ENCODE data around the gene PIKFYVE.

Gene PIKFYVE

GRCh38 chr2:208319391-208319790, 53.3 kb downstream of the PIKFYVE start:
- H3K27ac ChIP-seq (replicated peaks): no peak overlapping the region
- DNase-seq (ENCODE audit: low read depth in 1 of 2, low spot score in 1 of 2): no peak
- TF ChIP-seq REST (IDR thresholded peaks at IDR 0.05; ENCODE audit: insufficient replicate concordance, low read depth) (no peak), SPI1 (IDR thresholded peaks at IDR 0.05; ENCODE audit: borderline replicate concordance, low read depth) (no peak), POLR2AphosphoS5 (IDR thresholded peaks at IDR 0.05; ENCODE audit: low read depth) (no peak), CTCF (IDR thresholded peaks at IDR 0.05; ENCODE audit: insufficient read depth, low read length) (no peak), GABPA (IDR thresholded peaks at IDR 0.05; ENCODE audit: low read depth) (no peak)
- no peaks in the 10 kb centered on the region for H3K27me3 ChIP-seq (ENCODE audit: insufficient read depth, poor library complexity, severe bottlenecking)
- no peak overlapping the region for H3K4me3 ChIP-seq (replicated peaks; ENCODE audit: insufficient read depth, low read length)

GRCh38 chr2:208320686-208321085, 54.6 kb downstream of the PIKFYVE start:
- no peaks in the 10 kb centered on the region for H3K27me3 ChIP-seq (ENCODE audit: insufficient read depth, poor library complexity, severe bottlenecking)
- H3K4me3 ChIP-seq (replicated peaks; ENCODE audit: insufficient read depth, low read length): no peak overlapping the region
- no peak overlapping the region for H3K27ac ChIP-seq (replicated peaks)
- DNase-seq (ENCODE audit: low read depth in 1 of 2, low spot score in 1 of 2): no peak
- TF ChIP-seq POLR2AphosphoS5 (IDR thresholded peaks at IDR 0.05; ENCODE audit: low read depth) (no peak), REST (IDR thresholded peaks at IDR 0.05; ENCODE audit: insufficient replicate concordance, low read depth) (no peak), CTCF (IDR thresholded peaks at IDR 0.05; ENCODE audit: insufficient read depth, low read length) (no peak), SPI1 (IDR thresholded peaks at IDR 0.05; ENCODE audit: borderline replicate concordance, low read depth) (no peak), GABPA (IDR thresholded peaks at IDR 0.05; ENCODE audit: low read depth) (no peak)

GRCh38 chr2:208326016-208326415, 60.0 kb downstream of the PIKFYVE start:
- no peak for DNase-seq (ENCODE audit: low read depth in 1 of 2, low spot score in 1 of 2)
- Histone ChIP-seq H3K4me3 (replicated peaks; ENCODE audit: insufficient read depth, low read length) (no peak overlapping the region), H3K27ac (replicated peaks) (no peak overlapping the region), H3K27me3 (ENCODE audit: insufficient read depth, poor library complexity, severe bottlenecking) (no peaks in the 10 kb centered on the region)
- no peak for TF ChIP-seq SPI1 (IDR thresholded peaks at IDR 0.05; ENCODE audit: borderline replicate concordance, low read depth)
- TF ChIP-seq REST (IDR thresholded peaks at IDR 0.05; ENCODE audit: insufficient replicate concordance, low read depth): no peak
- no peak for TF ChIP-seq POLR2AphosphoS5 (IDR thresholded peaks at IDR 0.05; ENCODE audit: low read depth)
- TF ChIP-seq CTCF (IDR thresholded peaks at IDR 0.05; ENCODE audit: insufficient read depth, low read length): no peak
- no peak for TF ChIP-seq GABPA (IDR thresholded peaks at IDR 0.05; ENCODE audit: low read depth)
